ENCODE measurements around the gene NKIRAS1.

- TF ChIP-seq CTCF (conservative IDR thresholded peaks at IDR 0.05; ENCODE audit: low read depth, low read length) = no peak
- TF ChIP-seq EZH2 (IDR thresholded peaks at IDR 0.05; ENCODE audit: borderline replicate concordance, low read depth, low read length, poor library complexity, severe bottlenecking) = no peak
These were observed 28.3 kb upstream of the NKIRAS1 start, which contains the start of gene NR1D2 for GRCh38 chr3:23944861-23945662.
